Body of pancreas (tissue), 4 donors: ENCODE results near the gene PRKD1.

Experiments used
- CTCF ChIP-seq, 7 experiments: fragments of 450-650 bp in 4 of 7; fragments of 200-600 bp in 3 of 7; sonication (generic) in 3 of 7; IDR thresholded peaks; one replicate each; pipeline ENCODE4 v1.5.1; 2016 to 2019; ENCODE audit warnings: antibody characterized with exemption in 7 of 7
- POLR2A ChIP-seq, 3 donors: fragments of 450-650 bp; IDR thresholded peaks; one replicate each; pipeline ENCODE4 v1.6.1; 2016; ENCODE audit warnings: antibody characterized with exemption in 3 of 3, mild to moderate bottlenecking in 2 of 3

- TF ChIP-seq CTCF (IDR thresholded peaks at IDR 0.05), result peak in 1 of 7 experiments; percentile 10
- no peak for TF ChIP-seq POLR2A (IDR thresholded peaks at IDR 0.05)
Observed at GRCh38 chr14:29757188-29757680, 170.4 kb downstream of the PRKD1 start.
